ENCODE measurements around the gene SNCAIP.

- TF ChIP-seq REST (IDR thresholded peaks at IDR 0.05; ENCODE audit: insufficient replicate concordance, low read depth) = no peak
- TF ChIP-seq CTCF (IDR thresholded peaks at IDR 0.05; ENCODE audit: insufficient read depth, low read length) = no peak
- TF ChIP-seq POLR2AphosphoS5 (IDR thresholded peaks at IDR 0.05; ENCODE audit: low read depth) = no peak
- TF ChIP-seq GABPA (IDR thresholded peaks at IDR 0.05; ENCODE audit: low read depth) = no peak
- TF ChIP-seq SPI1 (IDR thresholded peaks at IDR 0.05; ENCODE audit: borderline replicate concordance, low read depth) = no peak
Measured at GRCh38 chr5:122323738-122324137, 11.7 kb downstream of the SNCAIP start.
